Measurements from ENCODE around the gene GOLGA6L26.
"Not testable (repeated sequence)": the region's sequence is repeated elsewhere in the genome, so short reads cannot be mapped to it uniquely, and the experiment has no call there.

Gene GOLGA6L26

GRCh38 chr15:23334096-23334495 is at the start of gene GOLGA6L26:
TSS of gene GOLGA6L26 (minus strand) at chr15:23334196. CDS start at chr15:23334135, 61 bp downstream.
- not testable (repeated sequence) for DNase-seq (ENCODE audit: low spot score)

- DNase-seq (ENCODE audit: low spot score), result not testable (repeated sequence)
These were observed 47.2 kb upstream of the GOLGA6L26 start for GRCh38 chr15:23381192-23381591.

- not testable (repeated sequence) for DNase-seq (ENCODE audit: low spot score)
These were observed 46.7 kb upstream of the GOLGA6L26 start for GRCh38 chr15:23380700-23381099.

GRCh38 chr15:23378946-23379345 is 45.0 kb upstream of the GOLGA6L26 start:
- DNase-seq (ENCODE audit: low spot score), result not testable (repeated sequence)

- not testable (repeated sequence) for DNase-seq (ENCODE audit: low spot score)
These were observed 40.2 kb upstream of the GOLGA6L26 start for GRCh38 chr15:23374226-23374625.

- not testable (repeated sequence) for DNase-seq (ENCODE audit: low spot score)
These were observed 39.0 kb upstream of the GOLGA6L26 start for GRCh38 chr15:23372891-23373600.

GRCh38 chr15:23372284-23372683 is 38.3 kb upstream of the GOLGA6L26 start:
- DNase-seq (ENCODE audit: low spot score), result no peak

GRCh38 chr15:23371868-23372267 is 37.9 kb upstream of the GOLGA6L26 start:
- DNase-seq (ENCODE audit: low spot score), result not testable (repeated sequence)

- not testable (repeated sequence) for DNase-seq (ENCODE audit: low spot score)
These were observed 37.1 kb upstream of the GOLGA6L26 start for GRCh38 chr15:23371134-23371533.

- no peak for DNase-seq (ENCODE audit: low spot score)
These were observed 36.6 kb upstream of the GOLGA6L26 start for GRCh38 chr15:23370578-23370977.

- DNase-seq (ENCODE audit: low spot score), result not testable (repeated sequence)
These were observed 30.3 kb upstream of the GOLGA6L26 start for GRCh38 chr15:23364261-23364660.

- not testable (repeated sequence) for DNase-seq (ENCODE audit: low spot score)
These were observed 28.6 kb upstream of the GOLGA6L26 start for GRCh38 chr15:23362622-23363021.

- DNase-seq (ENCODE audit: low spot score), result not testable (repeated sequence)
These were observed 20.5 kb upstream of the GOLGA6L26 start, which contains the start of gene GOLGA8S for GRCh38 chr15:23354448-23354847. TSS of gene GOLGA8S (plus strand) at chr15:23354748. CDS start at chr15:23354810, 62 bp downstream.

- not testable (repeated sequence) for DNase-seq (ENCODE audit: low spot score)
These were observed 22.8 kb downstream of the GOLGA6L26 start for GRCh38 chr15:23311233-23311632.

- not testable (repeated sequence) for DNase-seq (ENCODE audit: low spot score)
These were observed 28.1 kb downstream of the GOLGA6L26 start for GRCh38 chr15:23305921-23306320.

- not testable (repeated sequence) for DNase-seq (ENCODE audit: low spot score)
These were observed 29.2 kb downstream of the GOLGA6L26 start for GRCh38 chr15:23304805-23305204.

GRCh38 chr15:23304267-23304666 is 29.7 kb downstream of the GOLGA6L26 start:
- not testable (repeated sequence) for DNase-seq (ENCODE audit: low spot score)

- peak; percentile 8 for DNase-seq (ENCODE audit: low spot score)
These were observed 30.3 kb downstream of the GOLGA6L26 start for GRCh38 chr15:23303654-23304053.

GRCh38 chr15:23303246-23303645 is 30.8 kb downstream of the GOLGA6L26 start:
- not testable (repeated sequence) for DNase-seq (ENCODE audit: low spot score)
